Measurements from ENCODE around the gene PAQR9. TPM values are rescaled to one million over a fixed set of nuclear protein-coding genes. Genes with fewer than 3 reads are reported as not detected.
A peak's percentile ranks its signal among the peaks of the same experiment; 100 is the strongest.

PAQR9 gene
- total RNA-seq, 1 donor from 2014 or later, result not detected

- no peak for DNase-seq (ENCODE audit: low read depth)
These were observed 10.9 kb downstream of the PAQR9 start for GRCh38 chr3:142952272-142953193.

DNA sequence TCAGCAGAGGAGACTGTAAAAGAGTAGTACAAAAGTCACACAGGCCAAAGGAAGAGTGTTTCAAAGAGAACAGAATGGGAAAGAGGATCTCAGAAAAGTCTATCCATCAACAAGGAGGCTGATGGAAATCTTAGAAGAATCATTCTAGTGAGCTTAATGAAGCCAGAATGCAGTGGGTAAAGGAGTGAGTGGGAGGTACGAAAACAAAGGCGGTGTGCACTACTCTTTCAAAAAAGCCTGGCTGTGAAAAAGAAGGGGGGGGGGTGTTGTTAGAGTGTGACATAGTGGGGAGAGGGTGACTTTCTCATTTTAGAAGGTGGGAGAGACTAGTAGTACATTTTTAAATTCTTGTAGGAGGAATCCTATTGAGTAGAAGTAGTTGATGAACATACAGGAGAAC lies 11.7 kb downstream of the PAQR9 start:
- DNase-seq (ENCODE audit: low read depth), result no peak

- DNase-seq (ENCODE audit: low read depth), result no peak
These were observed 12.5 kb downstream of the PAQR9 start for GRCh38 chr3:142950972-142951371.

- DNase-seq (ENCODE audit: low read depth), result no peak
These were observed 15.5 kb downstream of the PAQR9 start for GRCh38 chr3:142947799-142948575.

DNA sequence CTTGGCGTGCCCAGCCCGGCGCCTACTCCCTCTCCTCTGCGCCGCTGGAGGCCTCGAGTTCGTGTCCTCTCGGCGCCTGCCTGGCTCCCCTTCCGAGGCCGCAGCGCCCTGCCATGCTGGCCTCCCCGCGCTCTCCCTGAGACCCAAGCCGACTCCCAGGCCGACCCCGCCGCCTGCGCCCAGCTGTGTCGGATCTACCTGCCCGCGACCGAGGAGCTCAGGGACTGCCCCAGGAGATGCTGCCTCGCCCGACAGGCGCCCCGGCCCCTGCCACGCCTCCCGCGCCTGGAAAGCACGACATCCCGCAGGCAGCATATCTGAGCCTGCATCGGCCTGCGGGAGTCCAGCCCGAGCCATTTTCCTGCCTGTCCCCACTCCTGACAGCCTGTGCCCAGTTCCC lies 16.1 kb downstream of the PAQR9 start:
- no peak for DNase-seq (ENCODE audit: low read depth)

- DNase-seq (ENCODE audit: low read depth), result no peak
These were observed 16.6 kb downstream of the PAQR9 start for GRCh38 chr3:142946861-142947260.

DNA sequence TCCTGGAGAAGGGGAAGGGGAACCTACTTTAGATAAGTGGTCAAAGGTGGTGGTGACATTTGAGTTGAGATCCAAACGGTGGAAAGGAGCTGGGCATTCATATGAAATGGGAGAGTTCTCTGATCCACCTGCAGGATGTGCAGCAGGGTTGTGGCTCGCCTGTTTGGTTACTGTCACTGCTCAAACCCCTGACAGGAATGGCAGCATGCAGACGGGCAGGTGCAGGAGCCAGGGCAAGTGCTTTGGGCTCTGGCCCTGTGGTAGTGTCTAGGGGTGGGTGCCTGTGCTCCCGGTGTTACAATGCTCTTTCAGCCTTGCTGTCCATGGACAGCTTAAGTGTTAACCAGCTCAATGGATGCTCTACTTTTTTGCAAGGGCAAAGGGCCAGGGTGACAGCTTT lies 18.5 kb downstream of the PAQR9 start:
- no peak for DNase-seq (ENCODE audit: low read depth)

GRCh38 chr3:142944342-142944741 lies 19.1 kb downstream of the PAQR9 start:
- DNase-seq (ENCODE audit: low read depth), result no peak

DNA sequence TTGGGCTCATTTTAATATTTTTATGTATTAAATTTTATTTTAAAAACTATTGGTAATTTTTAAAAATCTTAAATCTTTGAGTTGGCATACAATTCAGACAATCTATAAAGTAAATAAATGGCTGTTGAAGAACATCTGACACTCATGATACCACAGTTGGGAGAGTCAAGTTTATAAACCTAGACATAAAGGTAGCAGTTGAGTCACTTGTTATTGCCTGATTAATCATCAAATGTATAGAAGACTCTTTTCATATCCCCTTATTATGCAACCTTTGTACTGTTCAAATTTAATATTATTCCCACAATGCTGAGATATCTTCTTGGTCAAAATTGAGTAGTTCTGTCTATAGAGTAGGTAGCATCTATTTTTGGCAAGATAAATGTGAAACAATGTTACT lies 19.6 kb downstream of the PAQR9 start:
- no peak for DNase-seq (ENCODE audit: low read depth)

- DNase-seq (ENCODE audit: low read depth), result no peak
These were observed 20.1 kb downstream of the PAQR9 start for GRCh38 chr3:142943349-142943748.

DNA sequence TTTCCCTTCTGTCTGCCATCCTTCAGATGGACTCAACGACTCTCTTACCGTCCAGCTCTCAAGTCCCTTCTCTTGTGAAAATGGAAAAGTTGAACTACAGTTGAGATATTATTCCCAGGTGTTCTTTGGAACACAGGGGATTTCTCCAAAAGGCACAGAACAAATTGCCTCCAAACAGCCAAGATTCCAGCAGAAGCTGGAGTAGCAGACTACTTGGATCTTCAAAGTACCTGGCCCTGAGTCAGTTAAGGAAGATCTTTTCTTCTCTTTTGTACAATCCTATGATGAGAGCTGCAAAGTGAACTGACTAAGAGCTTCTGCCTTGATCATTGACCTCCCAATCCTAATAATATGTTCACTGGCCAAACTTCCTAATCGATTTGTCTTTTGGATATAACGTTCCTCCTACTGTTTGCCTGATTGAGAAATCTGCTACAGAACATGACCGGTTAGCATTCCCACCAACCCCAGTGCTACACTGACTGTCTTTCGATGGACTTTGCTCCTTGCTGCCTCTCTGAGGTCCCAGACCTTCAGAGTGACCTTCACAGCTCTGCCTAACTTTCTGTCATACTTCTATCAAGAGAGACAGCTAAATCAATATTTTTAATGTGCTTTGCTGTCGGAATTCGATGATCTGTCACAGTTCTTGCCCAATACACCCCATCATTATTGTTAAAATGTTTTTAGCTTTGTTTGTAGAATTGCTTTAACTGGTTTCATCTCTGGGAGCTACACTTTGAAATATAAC lies 21.9 kb downstream of the PAQR9 start:
- no peak for DNase-seq (ENCODE audit: low read depth)

- no peak for DNase-seq (ENCODE audit: low read depth)
These were observed 23.0 kb downstream of the PAQR9 start for GRCh38 chr3:142940472-142940871.

- DNase-seq (ENCODE audit: low read depth), result no peak
These were observed 23.5 kb downstream of the PAQR9 start for GRCh38 chr3:142940000-142940399.

DNA sequence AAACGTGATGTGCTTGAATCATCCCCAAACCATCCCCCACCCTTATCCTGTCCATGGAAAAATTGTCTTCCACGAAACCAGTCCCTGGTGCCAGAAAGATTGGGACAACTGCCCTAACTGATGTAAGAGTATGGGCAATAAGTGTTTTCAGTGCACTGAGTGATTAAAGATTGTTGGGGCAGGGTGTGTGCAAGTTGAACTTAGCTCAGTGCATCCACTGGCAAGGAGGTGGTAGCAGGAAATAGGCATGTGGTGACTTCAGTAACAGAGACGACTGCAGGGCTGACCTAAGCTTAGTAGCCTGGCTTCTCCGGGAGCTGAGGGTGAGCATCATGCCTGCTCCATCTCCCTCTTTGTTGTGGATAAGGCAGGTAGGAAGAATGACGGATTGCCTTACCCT lies 27.5 kb downstream of the PAQR9 start:
- DNase-seq (ENCODE audit: low read depth), result no peak

DNA sequence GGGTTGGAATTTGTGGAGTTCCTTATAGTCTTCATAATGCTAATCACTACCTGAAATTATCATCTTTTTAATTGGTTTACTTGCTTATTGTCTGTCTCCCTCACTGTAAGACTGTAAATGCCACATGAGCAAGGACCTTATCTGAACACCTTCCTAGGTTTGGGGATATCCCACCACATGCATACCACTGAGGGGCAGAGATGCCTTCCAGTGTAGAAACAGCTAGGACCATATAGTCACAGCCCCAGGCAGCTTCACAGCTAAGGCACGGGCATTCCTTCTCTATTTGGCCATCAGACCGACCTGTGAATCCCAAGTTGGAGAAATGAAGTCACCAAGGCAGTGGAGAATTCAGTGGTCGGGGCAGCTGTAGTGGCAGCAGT lies 28.6 kb downstream of the PAQR9 start:
- DNase-seq (ENCODE audit: low read depth), result peak; percentile 16

GRCh38 chr3:142934128-142934886 lies 29.2 kb downstream of the PAQR9 start:
- DNase-seq (ENCODE audit: low read depth), result no peak

DNA sequence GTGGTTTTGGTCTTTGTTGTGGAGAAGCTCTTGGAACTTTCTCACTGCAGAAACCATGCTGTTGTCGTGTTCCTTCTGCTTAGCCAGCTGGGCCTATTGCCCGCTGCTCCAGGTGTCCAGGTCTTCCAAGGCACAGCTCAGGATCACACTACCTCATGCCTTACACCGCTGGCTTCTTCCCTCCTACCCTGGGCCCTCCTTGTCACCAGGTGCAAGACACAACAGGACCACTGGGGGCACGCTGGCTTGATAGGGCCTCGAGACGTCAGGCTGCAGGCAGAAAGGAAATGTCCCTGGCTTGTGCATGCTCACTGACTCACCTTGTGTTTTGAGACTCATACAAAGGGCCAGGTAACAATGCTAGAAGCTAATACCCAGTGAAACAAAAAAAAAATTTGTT lies 32.3 kb downstream of the PAQR9 start:
- DNase-seq (ENCODE audit: low read depth), result no peak

GRCh38 chr3:142930463-142930862 lies 33.0 kb downstream of the PAQR9 start:
- no peak for DNase-seq (ENCODE audit: low read depth)

- DNase-seq (ENCODE audit: low read depth), result no peak
These were observed 33.6 kb downstream of the PAQR9 start for GRCh38 chr3:142929890-142930289.

DNA sequence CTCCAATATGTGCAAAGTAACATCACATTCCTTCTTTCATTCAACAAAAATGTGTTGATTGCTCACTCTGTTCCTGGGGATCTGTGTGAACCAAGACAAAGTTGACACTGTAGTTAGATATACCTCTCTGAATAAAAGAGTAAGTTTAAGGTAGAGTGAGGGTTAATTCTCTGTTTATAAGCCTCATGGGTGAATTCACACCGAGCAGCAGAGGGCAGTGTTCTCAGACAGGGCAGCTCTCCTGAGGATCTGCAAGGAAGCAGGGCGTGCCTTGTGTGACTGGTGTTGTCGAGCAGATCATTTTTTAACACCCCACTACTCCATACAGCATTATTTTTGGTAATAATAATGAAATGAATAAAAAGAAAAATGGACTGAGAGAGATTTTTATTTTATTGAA lies 34.4 kb downstream of the PAQR9 start:
- peak; percentile 59 for DNase-seq (ENCODE audit: low read depth)

GRCh38 chr3:142926368-142926944 lies 37.0 kb downstream of the PAQR9 start:
- no peak for DNase-seq (ENCODE audit: low read depth)

All from myocyte (in vitro differentiated cells).